Mesenchymal stem cell (in vitro differentiated cells and primary cell): ENCODE results near the gene GNRH2.

ENCODE experiments used
- DNase-seq: peaks from one replicate; pipeline ENCODE4 v3.0.0-alpha.2; 2013
- H2AFZ ChIP-seq: one replicate; pipeline ENCODE4 v1.6.1; 2013; ENCODE audit warnings: low read depth, mild to moderate bottlenecking, control low read depth, inconsistent platforms, low read length, moderate library complexity
- H2AK5ac ChIP-seq: 2 replicates; pipeline ENCODE4 v1.6.1; 2013; ENCODE audit warnings: low read length, moderate library complexity, mild to moderate bottlenecking, inconsistent platforms; ENCODE audit not compliant: severe bottlenecking
- H2BK120ac ChIP-seq: one replicate; pipeline ENCODE4 v1.6.1; 2013; ENCODE audit warnings: low read depth, mild to moderate bottlenecking, inconsistent platforms, low read length, moderate library complexity
- H2BK12ac ChIP-seq, 2 experiments: one replicate each; pipeline ENCODE4 v1.6.1; 2013; ENCODE audit warnings: inconsistent platforms in 2 of 2, low read length in 2 of 2, mild to moderate bottlenecking in 2 of 2, moderate library complexity in 2 of 2, control low read depth in 1 of 2
- H2BK15ac ChIP-seq: one replicate; pipeline ENCODE4 v1.6.1; 2013; ENCODE audit warnings: mild to moderate bottlenecking, low read depth, inconsistent platforms; ENCODE audit not compliant: poor library complexity, severe bottlenecking
- H2BK5ac ChIP-seq: 2 replicates; pipeline ENCODE4 v1.6.1; 2013; ENCODE audit warnings: low read depth, mild to moderate bottlenecking, low read length, control low read depth, inconsistent platforms; ENCODE audit not compliant: poor library complexity, severe bottlenecking
- H3K14ac ChIP-seq, 2 experiments: one replicate each; pipeline ENCODE4 v1.6.1; 2013; ENCODE audit warnings: inconsistent platforms in 2 of 2, low read length in 2 of 2, control low read depth in 1 of 2, mild to moderate bottlenecking in 1 of 2, moderate library complexity in 1 of 2
- H3K18ac ChIP-seq, 2 experiments: one replicate each; pipeline ENCODE4 v1.6.1; 2013; ENCODE audit warnings: inconsistent platforms in 2 of 2, low read length in 2 of 2, control low read depth in 1 of 2, low read depth in 1 of 2, mild to moderate bottlenecking in 1 of 2
- H3K23ac ChIP-seq, 2 experiments: one replicate each; pipeline ENCODE4 v1.6.1; 2013; ENCODE audit warnings: inconsistent platforms in 2 of 2, low read length in 2 of 2, mild to moderate bottlenecking in 2 of 2, moderate library complexity in 2 of 2, control low read depth in 1 of 2
- H3K27ac ChIP-seq: 2 replicates; pipeline ENCODE4 v1.5.1; 2013; ENCODE audit warnings: mild to moderate bottlenecking, moderate library complexity, low read length, control low read depth, inconsistent platforms; ENCODE audit not compliant: poor library complexity, severe bottlenecking
- H3K27me3 ChIP-seq, 2 experiments: 2 replicates each; pipeline versions ENCODE4 v1.6.1 to v1.7.0; 2013; ENCODE audit warnings: low read length in 2 of 2, mild to moderate bottlenecking in 2 of 2, moderate library complexity in 2 of 2, control low read depth in 1 of 2, inconsistent platforms in 1 of 2; ENCODE audit not compliant: control insufficient read depth in 1 of 2, insufficient read depth in 1 of 2
- H3K36me3 ChIP-seq, 2 experiments: 2 replicates each; pipeline versions ENCODE4 v1.6.1 to v1.7.0; 2013; ENCODE audit warnings: low read length in 2 of 2, control low read depth in 1 of 2, inconsistent platforms in 1 of 2, low read depth in 1 of 2, mild to moderate bottlenecking in 1 of 2; ENCODE audit not compliant: insufficient read depth in 2 of 2, control insufficient read depth in 1 of 2
- H3K4ac ChIP-seq, 2 experiments: one replicate each; pipeline ENCODE4 v1.6.1; 2013; ENCODE audit warnings: inconsistent platforms in 2 of 2, low read length in 2 of 2, mild to moderate bottlenecking in 2 of 2, moderate library complexity in 2 of 2, control low read depth in 1 of 2, low read depth in 1 of 2
- H3K4me1 ChIP-seq: 2 replicates; pipeline ENCODE4 v1.6.1; 2013; ENCODE audit warnings: low read depth, low read length, control low read depth; ENCODE audit not compliant: control insufficient read depth, insufficient read depth
- H3K4me2 ChIP-seq: 2 replicates; pipeline ENCODE4 v1.6.1; 2013; ENCODE audit warnings: low read length, mild to moderate bottlenecking, inconsistent platforms; ENCODE audit not compliant: poor library complexity, severe bottlenecking
- H3K4me3 ChIP-seq, 2 experiments: 2 replicates each; pipeline versions ENCODE4 v1.5.1 to v1.7.0; 2013; ENCODE audit warnings: low read length in 2 of 2, mild to moderate bottlenecking in 2 of 2, control low read depth in 1 of 2, low read depth in 1 of 2; ENCODE audit not compliant: insufficient read depth in 1 of 2
- H3K79me1 ChIP-seq: replicated peaks from 2 replicates; pipeline ENCODE4 v1.6.1; 2013; ENCODE audit warnings: mild to moderate bottlenecking, control low read depth, low read length, inconsistent platforms; ENCODE audit not compliant: poor library complexity, severe bottlenecking
- H3K9ac ChIP-seq: 2 replicates; pipeline ENCODE4 v1.7.0; 2013; ENCODE audit warnings: mild to moderate bottlenecking, low read length, moderate library complexity
- H3K9me3 ChIP-seq: 2 replicates; pipeline ENCODE4 v1.7.0; 2013; ENCODE audit warnings: mild to moderate bottlenecking, low read length; ENCODE audit not compliant: control insufficient read depth
- H4K8ac ChIP-seq: one replicate; pipeline ENCODE4 v1.6.1; 2013; ENCODE audit warnings: inconsistent platforms, mild to moderate bottlenecking, low read length, moderate library complexity
- H4K91ac ChIP-seq: one replicate; pipeline ENCODE4 v1.6.1; 2013; ENCODE audit warnings: mild to moderate bottlenecking, low read length, inconsistent platforms
- WGBS: methylation state at CpG from one replicate; pipeline ENCODE4 v1.1.7; 2013; ENCODE audit warnings: mixed read lengths; 5-methylcytosine and 5-hydroxymethylcytosine counted together

The GNRH2 gene

DNA sequence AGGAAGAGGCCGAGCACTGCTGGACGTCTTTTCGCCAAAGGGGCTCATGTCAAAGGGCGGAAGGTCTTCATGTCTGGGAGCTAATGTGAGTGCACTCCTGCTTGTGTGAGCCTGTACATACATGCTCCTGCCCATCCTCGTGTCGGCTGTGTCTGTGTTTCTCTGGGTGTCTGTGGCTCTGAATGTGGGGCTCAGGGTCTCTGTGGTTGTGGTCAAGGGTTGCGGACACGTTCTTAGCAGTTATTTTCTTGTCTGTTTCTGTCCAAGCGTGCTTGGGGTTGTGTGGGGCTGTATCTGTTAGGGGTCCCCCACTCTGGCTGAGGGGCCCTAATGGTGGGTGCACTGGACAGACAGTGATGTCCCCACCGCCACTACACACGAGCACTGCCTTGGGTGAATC is 38.2 kb downstream of the GNRH2 start:
- Histone ChIP-seq H2AK5ac (no peak overlapping the region), H3K79me1 (no peaks in the 10 kb centered on the region), H3K4me1 (peaks cover 18% of the 10 kb centered on the region), H2AFZ (no peak overlapping the region), H4K8ac (no peak overlapping the region), H3K9ac (no peak overlapping the region), H3K23ac (no peak overlapping the region), H2BK5ac (no peak overlapping the region), H4K91ac (no peak overlapping the region), H3K4ac (no peak overlapping the region), H3K27ac (no peak overlapping the region), H3K4me3 (no peak overlapping the region), H2BK120ac (no peak overlapping the region), H3K9me3 (no peaks in the 10 kb centered on the region), H2BK12ac (no peak overlapping the region), H3K36me3 (peaks cover 0 to 7% of the 10 kb centered on the region in 2 experiments), H3K27me3 (peaks cover 23 to 61% of the 10 kb centered on the region in 2 experiments), H2BK15ac (no peak overlapping the region), H3K14ac (no peak overlapping the region), H3K4me2 (no peak overlapping the region), H3K18ac (no peak overlapping the region)
- no peak for DNase-seq
- WGBS: 92% methylated on average over 11 of the region's 11 CpGs

DNA sequence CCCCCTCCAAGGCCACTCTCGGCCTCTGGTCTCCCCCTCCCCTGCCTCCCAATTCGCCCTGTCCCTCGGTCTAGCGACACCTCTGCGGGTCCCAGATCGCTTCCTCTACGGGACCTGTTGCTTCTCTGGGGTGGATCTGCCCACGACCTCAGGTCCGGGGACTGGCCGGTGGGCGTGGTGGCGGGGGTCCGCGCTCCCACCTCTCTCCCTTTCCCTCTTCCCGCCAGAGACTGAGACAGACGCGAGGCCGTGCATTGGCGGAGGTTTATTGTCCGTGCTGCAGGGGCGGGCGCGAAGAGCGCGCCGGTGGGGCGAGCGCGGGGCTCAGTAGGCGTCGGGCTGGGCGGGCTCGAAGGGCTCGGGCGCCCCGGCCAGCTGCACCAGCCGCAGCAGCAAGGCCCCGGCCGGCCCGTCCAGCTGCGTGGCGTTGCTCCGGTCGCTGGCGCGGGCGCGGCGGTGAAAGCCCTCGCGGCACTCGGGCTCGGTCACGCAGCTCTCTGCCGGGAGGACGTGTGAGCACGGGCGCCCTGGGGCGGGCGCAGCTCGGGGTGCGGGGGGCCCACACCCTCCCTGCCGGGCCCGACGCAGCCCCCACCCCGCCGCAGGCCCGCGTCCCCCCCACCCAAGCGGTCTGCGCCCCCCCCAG is 39.0 kb downstream of the GNRH2 start:
- H2BK15ac ChIP-seq: no peak overlapping the region
- H3K9ac ChIP-seq: no peak overlapping the region
- DNase-seq: peak; percentile 23
- H3K4me2 ChIP-seq: peak overlapping the region; percentile 80
- peaks cover 23 to 57% of the 10 kb centered on the region in 2 experiments for H3K27me3 ChIP-seq
- H3K18ac ChIP-seq: peak overlapping the region in 1 of 2 experiments; percentile 48
- no peak overlapping the region for H3K4ac ChIP-seq
- H4K8ac ChIP-seq: no peak overlapping the region
- no peak overlapping the region for H2BK5ac ChIP-seq
- H3K27ac ChIP-seq: no peak overlapping the region
- no peak overlapping the region for H2AK5ac ChIP-seq
- H3K14ac ChIP-seq: peak overlapping the region in 1 of 2 experiments; percentile 65
- peaks cover 18% of the 10 kb centered on the region for H3K4me1 ChIP-seq
- peak overlapping the region in 1 of 2 experiments; percentile 45 for H3K4me3 ChIP-seq
- H2AFZ ChIP-seq: no peak overlapping the region
- no peak overlapping the region for H2BK120ac ChIP-seq
- no peaks in the 10 kb centered on the region for H3K79me1 ChIP-seq
- peaks cover 0 to 7% of the 10 kb centered on the region in 2 experiments for H3K36me3 ChIP-seq
- no peaks in the 10 kb centered on the region for H3K9me3 ChIP-seq
- WGBS: 14% methylated on average over 33 of the region's 71 CpGs
- H4K91ac ChIP-seq: no peak overlapping the region
- H2BK12ac ChIP-seq: no peak overlapping the region
- peak overlapping the region in 1 of 2 experiments; percentile 80 for H3K23ac ChIP-seq

DNA sequence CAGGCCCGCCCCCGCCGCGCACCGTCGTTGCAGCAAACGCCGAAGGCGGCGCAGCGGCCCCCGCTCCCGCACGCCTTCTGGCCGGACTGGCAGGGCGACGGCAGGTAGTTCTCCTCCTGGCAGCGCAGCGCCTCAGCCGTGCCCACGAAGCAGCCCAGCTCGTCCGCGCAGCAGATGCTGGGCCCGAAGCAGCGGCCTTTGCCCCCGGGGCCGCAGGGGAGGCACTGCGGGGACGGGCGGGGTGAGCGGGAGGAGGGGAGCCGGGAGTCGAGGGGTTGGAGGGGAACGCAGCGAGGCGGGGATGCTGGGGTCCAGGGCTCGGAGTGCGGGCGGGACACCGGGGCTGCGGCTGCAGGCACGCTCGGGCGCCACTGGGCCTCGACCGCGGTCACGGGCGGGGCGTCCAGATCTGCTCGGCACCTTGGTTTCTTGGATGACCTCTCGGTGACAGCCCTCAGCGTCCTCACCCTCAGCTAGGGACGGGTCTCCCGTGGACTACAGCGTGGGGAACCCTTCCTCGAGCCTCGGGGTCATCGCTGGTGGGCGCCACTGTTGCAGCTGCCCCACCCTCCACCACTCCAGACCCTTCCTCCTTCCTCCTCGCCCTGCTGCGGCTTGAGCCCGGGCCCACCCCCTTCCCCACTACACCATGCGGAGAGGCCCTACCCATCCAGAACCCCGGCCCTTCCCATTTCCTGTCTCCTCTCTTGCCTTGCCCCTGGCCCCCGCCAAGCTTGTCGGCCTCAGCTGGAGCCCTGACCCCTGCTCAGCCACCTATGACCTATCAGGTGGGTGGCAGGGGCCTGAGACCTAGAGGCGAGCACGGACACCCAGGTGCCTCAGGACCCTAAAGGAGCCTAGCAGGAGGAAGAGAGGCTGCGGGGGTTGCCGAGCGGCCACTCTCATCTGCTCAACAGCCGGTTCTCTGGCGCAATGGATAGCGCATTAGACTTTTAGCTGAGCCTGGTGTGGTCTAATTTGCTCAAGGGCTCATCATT is 39.8 kb downstream of the GNRH2 start:
- Histone ChIP-seq H3K36me3 (peaks cover 0 to 7% of the 10 kb centered on the region in 2 experiments), H2BK12ac (no peak overlapping the region), H3K4me1 (peaks cover 18% of the 10 kb centered on the region), H2BK15ac (no peak overlapping the region), H2AFZ (no peak overlapping the region), H3K23ac (peak overlapping the region in 1 of 2 experiments; percentile 93), H3K4me3 (no peak overlapping the region), H3K4ac (no peak overlapping the region), H2AK5ac (no peak overlapping the region), H3K9ac (no peak overlapping the region), H3K14ac (no peak overlapping the region), H3K18ac (no peak overlapping the region), H2BK5ac (no peak overlapping the region), H3K27me3 (peaks cover 26 to 54% of the 10 kb centered on the region in 2 experiments), H3K27ac (no peak overlapping the region), H2BK120ac (no peak overlapping the region), H3K9me3 (no peaks in the 10 kb centered on the region), H4K91ac (no peak overlapping the region), H3K4me2 (peak overlapping the region; percentile 65), H3K79me1 (no peaks in the 10 kb centered on the region), H4K8ac (no peak overlapping the region)
- WGBS: 15% methylated on average over 69 of the region's 76 CpGs
- DNase-seq: no peak
